NCI-H510A treated with DMSO at 0.1 percent for 48 hours (cell line): Measurements from ENCODE around the gene EZH1.

ENCODE experiments used
- DNase-seq: peaks from one replicate; lab custom pipeline; 2025; lab: John Stamatoyannopoulos, UW

EZH1 gene

DNA sequence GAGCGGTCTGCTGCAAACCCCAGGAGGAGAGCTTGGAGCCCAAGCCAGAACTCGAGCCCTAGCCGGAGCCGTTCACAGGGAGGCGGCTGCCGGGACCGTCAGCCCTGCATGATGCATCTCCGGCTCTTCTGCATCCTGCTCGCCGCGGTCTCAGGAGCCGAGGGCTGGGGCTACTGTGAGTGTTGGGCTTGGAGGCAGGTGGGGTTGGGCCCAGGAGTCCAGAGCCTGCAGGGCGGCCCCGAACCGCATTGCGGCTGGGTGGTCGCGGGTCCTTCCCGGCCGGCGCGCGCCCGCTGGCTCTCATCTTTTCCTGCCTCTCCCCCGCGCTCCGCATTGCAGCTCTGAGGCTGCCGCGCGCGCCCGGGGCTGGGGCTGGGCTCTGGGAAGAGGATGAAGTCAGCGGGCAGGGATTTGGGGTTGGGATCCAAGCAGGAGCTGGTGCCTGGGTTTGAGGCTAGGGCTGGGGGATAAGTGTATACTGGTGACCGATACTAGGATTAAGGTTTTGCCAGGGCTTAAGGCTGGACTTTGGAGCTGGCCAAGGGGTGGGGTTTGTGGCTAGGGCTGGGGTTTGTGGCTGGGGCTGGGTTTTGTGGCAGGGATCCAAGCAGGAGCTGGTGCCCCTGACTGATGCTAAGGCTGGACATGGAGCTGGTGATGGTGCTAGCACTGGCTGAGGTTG lies 62.0 kb downstream of the EZH1 start:
- DNase-seq: peak; percentile 46

DNA sequence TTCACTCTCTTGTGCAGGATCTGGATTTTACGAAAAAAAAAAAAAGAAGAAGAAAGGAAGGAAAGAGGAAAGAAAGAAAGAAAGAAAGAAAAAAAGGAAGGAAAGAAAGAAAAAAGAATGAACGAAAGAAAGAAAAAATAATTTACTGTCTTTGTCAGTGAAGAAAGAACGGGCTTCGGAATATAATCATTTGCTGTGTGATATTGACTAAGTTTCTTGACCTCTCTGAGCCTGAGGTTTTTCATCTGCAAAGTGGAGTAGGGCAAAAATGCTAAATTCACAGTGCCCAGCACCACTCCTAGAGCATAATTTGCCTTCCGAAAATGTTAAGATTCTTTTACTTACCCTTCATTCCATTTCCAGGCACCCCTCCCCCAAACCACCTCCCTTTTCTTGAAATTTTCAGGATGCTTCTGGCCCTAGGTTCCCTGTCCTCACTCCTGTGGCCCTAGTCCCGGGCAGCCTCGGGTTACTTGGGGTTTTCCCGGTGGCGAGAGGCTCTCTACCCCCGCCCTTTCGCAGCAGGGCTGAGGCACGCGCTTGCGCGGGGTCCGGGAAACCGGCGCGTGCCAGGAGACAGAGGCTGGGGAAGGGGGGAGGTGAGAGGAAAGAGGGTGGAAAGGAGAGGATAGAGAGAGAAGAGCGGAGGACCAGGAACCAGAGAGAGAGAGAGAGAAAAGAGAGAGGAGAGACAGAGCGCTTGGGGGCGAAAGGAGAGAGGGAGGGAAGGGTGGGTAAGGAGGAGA lies 62.7 kb downstream of the EZH1 start, which contains the start of gene CNTNAP1:
Gene CNTNAP1, plus strand, starts transcription at position 556 of the 746 bp plus-strand sequence. CDS start 299 bp downstream, outside the sequence.
- DNase-seq: no peak

DNA sequence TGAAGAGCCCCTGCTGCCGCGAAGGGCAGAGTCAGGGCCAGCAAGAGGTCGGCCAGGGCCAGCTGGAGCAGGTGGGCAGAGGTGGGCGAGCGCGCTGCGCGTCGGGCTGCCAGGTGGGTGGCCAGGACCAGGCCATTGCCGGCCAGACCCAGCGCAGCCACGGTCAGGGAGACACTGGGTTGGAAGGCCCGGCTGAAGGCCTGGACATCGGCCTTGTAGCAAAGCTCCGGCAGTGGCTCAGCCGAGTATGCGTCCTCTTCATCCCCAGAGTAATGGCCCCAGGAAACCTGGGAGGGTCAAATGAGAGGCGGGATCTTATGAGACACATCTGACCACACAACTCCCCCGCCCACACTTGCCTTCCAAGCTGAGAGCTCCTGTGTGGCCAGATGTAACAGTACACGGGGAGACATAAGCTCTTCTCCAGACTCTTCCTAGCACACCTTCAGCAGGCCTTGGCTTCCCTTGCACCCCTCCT lies 64.5 kb downstream of the EZH1 start:
- DNase-seq: peak; percentile 77

DNA sequence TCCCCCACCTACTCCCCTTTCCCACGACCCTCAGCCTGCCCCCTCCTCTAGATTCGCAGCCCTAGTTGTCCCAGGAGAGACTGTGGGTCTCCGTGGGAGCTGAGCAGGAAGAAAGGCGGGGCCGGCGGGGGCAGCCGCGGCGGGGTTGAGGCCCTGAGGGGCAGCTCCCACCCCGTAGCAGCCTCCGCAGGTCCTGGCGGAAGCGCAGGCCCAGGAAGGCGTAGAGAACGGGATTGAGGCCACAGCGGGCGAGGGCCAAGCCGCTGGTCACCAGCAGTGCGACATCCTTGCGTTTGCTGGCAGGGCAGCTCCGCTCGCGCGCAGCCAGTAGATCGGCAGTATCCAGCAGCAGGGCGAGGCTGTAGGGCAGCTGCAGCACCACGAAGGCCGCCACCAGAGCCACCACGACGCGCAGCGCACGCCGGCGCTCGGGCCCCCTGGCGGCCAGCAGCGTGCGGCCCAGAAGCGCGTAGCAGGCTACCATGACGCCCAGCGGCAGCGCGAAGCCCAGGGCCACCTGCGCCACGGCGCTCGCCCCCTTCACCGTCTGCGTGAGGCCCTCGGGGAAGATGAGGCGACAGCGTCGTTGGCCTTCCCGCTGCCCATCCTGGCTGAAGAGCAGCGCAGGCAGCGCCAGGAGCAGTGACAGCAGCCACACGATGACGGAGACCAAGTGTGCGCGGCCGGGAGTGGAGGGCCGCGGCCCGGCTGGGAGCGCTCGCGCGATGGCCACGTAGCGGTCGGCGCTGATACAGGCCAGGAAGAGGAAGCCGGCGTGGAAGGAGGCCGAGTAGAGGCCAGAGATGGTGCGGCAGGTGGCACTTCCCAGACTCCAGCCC lies 65.1 kb downstream of the EZH1 start:
- DNase-seq: peak; percentile 75

DNA sequence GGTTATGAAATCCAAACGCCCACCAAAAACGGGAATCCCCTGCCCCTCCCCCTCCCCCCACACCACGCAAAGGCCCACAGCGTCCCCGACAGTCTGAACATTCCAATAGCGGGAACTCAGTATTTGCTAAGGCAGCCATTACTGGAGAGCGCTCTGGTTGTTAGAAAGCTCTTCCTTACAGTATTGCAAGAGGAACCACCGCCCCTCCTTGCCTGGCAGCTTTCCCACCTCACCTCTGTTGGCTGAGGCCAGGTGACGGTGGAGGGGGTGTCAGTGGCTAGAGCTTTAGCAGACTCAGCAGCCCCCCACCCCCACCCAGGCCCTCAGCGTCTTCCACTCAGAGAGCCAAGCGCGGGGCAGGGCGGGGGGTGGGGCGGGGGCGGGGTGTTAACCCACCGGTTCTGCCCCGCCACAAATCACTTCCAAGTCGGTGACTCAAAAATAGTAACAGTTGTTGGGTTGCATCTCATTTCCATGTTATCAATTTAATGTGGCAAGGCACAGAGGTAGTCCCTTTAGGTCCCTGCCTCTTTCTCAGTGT lies 65.8 kb downstream of the EZH1 start:
- DNase-seq: peak; percentile 76

DNA sequence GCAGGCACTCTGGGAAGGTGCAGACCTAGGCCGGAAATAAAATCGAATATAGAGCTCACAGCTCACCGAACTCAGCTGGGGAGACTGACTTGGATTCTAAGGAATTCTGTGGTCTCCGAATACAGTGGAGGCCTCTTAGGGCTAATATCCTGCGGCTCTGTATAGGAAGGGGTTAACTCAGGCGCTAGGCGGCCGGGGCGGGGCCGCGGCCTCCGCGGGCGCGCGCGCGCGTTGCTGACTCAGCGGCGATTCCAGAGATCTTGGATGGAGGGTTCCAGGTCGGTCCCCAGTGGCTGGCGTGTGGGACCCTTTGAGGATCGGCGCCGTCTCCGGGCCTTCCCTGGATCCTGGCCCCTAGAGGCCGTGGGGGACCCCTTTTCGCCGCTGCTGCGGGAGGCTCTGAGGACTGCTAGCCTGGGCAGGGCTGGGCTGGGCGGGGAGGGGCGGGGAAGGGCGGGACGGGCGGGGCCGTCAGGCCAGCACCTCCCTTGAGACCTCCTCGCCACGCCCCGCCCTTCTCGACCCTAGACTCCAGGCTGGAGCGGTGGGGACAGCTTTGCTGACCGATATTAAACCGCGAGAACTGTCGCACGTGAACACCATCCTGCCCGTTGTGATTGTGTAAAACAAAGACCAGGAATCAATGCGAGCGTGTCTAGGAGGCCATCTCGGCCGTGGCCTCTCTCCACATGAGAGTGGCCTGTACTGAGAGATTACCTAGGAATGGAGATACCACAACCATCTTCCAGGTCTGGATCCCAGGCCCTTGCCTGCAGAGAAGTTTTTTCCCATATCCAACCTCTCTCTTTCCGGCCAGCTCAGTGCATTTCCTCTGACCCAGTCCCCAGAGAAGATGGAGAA lies 66.7 kb downstream of the EZH1 start:
- peak; percentile 84 for DNase-seq

DNA sequence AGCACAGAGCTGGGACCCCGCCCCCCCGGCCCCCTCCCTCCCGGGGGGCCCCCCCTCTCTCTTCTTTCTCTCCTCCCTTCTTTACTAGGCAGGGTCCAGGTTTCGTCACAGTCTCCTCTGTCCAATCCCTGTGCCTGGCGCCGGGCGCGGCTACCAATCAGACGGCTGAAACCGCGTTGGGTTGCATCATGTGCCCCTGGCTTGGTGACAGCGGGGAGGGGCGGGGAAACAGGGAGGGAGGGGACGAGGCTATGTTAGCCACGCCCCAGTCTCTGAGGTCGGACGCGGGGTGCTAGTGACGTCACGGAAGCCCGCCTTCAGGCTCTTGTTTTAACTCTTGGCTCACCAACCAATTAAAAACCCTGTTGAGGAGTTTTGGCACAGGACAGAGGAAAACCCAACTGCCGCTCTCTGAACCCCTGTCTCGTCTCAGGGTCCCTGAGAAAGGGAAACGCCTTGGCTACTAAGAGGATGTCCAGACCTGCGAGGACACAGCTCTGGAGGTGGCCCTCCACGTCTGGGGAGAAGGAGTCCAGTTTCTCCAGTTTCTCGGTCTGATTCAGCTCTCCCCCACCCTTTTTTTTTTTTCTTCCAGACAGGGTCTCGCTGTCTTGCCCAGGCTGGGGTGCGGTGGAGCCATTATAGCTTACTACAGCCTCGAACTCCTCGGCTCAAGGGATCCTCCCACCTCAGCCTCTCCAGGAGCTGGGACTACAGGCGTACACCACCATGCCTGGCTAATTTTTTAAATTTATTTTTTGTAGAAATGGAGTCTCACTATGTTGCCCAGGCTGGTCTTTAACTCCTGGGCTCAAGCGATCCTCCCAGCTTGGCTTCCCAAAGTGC lies 67.6 kb downstream of the EZH1 start:
- peak; percentile 98 for DNase-seq

DNA sequence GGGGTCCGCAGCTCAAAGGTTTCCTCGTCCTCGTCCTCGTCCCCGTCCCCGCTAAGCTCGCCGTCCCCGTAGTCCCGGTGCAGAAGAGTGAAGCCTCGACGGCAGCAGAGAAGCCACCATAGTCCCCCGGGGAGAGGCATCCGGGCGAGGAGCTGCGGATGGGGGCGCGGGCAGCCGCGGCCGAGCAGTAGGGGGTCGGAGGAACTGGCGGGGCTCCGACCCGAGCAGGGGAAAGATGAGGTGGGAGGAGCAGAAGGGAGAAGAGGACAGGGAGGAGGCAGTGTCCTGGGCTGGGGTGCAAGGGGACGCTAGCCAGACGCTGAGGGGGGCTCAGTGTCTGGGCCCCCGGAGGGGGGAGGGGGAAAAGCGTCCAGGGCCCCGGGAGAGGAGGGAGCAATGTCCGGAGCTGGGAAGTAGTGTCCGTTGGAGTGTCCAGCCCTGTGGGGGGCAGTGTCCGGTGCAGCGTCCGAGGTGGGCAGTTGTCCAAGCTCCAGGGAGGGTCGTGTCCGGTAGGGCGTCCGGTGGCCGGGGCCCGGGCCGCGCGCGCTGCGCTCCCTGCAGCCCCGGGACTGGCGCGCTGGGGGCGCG lies 68.3 kb downstream of the EZH1 start, which contains the start of gene PLEKHH3:
Gene PLEKHH3, minus strand, starts transcription at position 571 of the 588 bp plus-strand sequence. Its CDS starts 431 bp downstream, at position 140.
- no peak for DNase-seq

DNA sequence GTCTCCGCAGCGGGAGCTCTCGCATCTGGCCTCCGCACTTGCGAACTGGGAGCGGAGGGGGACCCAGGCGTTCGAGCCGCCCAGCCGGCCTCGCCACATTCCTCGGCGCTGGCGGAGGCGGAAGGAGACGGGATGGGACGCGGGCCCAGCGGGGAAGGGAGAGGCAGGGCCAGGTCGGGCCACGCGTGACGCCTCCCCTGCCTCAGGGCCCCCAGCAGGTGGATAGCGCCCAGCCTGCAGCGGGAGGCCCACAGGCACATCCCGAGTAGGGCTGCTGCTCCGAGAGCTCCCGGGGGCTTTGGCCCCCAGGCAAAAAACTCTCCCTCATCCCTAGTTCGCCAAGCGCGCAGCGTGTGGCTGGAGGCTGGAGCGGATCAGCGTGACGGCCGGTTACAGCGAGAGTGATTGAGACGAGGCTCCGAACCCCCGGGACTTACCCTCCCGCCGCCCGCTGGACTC lies 68.8 kb downstream of the EZH1 start:
- DNase-seq: peak; percentile 26

DNA sequence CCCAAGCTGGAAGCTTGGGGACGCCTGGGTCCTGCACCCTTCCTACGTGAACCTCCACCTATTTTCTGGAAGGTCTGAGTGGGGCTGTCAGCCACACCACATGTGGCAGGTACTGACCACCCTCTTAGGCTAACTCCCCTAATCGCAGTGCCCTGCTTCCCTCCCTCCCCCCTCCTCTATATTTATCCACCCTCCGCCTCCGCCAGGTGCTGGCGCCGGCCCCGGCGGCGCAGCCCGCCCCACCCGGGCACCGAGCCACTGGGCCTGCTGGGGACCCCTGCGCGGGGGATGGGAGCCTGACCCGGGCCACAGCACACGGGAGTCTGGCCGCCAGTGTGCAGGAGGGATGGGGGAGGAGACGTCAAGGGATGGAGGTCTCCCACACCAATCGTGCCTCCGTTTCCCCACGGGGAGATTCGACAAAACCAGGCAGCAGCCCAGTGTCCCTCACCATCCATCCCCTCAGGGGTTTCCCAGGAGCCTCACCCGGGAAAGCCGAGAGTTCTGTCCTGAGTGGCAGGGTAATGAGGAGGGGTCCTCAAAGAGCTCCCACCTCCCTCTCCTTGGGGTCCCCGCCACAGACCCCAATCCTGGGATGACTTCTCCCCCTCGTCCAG lies 69.4 kb downstream of the EZH1 start:
- peak; percentile 80 for DNase-seq

DNA sequence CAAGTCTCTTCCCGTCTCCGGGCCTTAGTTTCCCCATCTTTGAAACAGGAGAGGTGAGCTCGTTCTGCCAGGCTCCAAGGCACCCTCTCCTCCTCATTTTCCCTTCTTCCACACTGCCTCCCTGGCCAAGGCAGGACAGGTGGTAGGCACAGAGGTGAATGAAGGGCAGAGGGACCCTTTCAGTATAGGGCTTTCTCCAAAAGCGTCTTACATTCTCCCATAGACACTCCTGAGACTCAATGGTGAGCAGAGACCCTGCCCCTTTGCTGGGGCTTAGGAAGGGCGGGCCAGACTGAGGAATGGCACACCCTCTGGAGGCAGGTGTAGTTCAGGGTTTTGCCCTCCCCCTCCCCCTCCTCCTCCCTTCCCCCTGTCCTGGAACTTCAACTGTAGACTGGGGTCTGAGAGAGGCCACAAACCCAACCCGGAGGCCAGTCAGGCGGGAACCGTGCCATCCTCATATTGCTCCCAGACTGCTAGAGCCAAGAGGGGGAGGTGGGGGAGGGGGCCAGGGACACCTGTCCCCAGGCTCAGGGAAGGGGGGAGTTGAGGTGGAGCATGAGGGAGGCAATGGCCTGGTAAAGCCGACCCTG lies 70.0 kb downstream of the EZH1 start:
- DNase-seq: peak; percentile 80

DNA sequence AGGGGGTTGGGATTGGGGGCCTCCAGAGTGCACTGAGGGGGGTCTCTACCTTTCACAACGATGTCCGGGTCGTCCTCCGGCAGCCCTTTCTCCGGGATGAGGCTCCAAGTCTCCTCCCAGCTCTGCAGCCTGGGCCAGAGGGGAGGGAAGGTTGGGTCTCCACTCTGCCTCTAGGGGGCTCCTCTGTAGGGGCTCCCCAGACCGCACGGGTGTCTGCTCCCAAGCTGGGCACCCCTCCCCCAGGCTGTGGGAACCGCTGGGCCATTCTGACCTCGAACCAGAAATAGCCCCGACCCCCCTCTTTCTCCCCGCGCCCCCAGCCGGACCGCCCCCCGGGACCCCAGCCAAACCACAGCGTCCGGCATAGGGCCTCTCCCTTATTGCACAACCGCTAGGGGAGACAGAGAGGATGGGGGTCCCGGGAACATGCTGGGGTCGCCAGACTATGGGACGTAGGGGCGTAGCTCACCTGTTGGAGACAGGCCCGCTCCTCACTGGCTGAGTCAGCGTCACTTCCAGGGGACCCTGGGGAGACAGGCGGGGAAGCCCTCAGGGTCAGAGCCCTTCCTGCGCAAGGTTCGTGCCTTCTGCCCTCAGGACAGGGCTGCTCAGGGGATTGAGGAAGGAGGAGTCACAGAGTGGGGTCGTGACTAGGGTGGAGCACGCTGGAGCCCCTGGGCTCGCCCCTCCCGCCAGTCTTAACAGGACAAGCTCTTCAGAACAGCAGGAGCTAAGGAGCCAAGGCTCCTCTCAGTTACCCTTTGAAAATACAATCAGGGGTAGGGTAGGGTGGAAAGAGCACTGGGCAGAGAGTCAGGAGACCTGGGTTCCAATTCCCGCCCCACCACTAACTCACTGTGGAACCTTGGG lies 70.7 kb downstream of the EZH1 start:
- DNase-seq: no peak

DNA sequence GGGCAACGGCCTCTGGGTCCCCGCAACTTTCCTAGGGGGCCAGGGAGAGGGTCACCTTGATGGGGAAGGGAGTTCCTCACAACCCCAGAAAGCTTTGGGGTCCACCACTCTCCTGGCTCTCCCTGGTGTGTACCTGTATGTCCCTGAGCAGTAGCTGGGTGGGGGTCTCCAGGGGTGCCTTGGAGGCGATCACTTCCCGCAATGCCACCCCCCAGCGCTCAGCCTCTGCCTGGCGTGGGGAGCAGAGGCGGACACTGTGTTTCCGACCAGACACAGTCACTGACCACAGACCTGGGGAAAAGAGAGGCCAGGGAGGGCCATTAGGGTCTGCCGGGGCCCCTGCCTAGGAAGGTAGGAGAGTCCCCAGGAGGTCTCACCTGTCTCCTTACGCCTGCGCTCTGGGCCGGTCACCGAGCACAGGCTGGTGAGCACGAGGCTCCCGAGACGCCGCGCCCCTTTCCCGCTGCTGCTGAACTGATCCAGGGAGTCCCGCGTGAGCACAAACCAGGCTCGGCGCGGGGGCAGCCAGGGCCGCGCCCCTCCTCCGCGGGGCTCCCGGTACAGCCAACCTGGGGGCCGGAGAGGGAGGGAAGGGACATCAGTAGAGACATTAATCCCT lies 71.5 kb downstream of the EZH1 start:
- DNase-seq: no peak

DNA sequence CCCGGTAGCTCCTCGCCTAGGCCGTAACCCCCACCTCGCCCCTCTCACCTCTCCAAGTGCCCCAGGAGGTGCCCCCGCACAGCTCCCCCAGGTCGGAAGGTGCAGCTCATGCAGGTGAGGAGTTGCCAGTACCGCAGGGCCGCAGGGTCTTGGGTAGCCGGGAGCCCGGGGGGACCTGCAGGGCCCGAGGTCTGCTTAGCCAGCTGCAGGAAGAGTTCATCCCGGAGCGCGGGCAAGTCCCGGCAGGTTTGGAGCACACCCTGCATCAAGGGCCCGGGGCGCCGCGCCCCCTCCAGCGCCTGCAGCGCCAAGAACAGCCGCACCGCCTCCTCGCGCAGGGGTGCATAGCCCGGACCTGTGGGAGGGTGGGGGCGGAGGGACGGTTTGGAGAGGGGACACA lies 72.8 kb downstream of the EZH1 start:
- peak; percentile 70 for DNase-seq

DNA sequence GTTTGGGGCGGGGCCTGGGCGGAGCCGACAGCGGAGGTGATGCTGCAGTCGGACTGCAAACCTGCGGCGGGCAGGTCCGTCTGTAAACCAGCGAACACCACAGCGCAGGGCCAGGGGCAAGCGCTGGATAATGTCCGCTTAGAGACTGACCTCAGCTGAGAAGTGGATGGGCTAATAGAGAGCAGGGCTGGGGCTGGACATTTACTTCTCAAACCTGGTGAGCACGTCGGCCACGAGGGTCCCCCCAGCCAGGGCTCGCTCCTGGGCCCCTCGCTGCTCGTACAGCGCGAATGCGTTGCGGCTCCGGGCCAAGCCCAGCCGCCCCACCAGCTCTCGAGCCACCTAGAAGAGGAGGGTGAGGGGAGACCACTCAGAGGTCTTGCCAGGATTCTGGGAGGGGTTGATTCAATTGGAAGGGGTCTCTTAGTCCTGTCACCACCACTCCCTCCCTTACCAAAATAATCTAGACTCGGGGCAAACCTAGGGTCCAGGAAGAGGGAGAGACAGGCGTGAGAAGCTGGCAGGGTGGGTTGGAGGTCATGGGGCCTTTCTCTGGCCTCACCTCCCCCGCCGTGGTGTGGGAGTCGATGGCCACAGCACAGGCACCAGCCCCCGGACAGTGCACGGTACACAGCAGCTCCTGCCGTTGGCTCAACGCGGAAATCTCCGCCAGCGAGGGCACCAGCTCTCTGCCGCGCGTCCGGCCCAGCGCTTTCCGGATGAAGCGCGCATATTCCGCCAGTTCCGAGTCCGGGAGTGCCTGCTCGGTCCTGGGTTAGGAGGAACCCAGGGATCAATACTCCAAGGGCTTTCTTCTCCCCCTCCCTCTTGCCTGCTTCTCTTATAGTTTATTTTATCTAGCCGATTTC lies 73.8 kb downstream of the EZH1 start:
- no peak for DNase-seq
